ENCODE measurements around the gene B3GALT6. TPM values are rescaled to one million over a fixed set of nuclear protein-coding genes. Genes with fewer than 3 reads are reported as not detected.

Gene B3GALT6
- polyA plus RNA-seq, 1 donor = 19.0 TPM

DNA sequence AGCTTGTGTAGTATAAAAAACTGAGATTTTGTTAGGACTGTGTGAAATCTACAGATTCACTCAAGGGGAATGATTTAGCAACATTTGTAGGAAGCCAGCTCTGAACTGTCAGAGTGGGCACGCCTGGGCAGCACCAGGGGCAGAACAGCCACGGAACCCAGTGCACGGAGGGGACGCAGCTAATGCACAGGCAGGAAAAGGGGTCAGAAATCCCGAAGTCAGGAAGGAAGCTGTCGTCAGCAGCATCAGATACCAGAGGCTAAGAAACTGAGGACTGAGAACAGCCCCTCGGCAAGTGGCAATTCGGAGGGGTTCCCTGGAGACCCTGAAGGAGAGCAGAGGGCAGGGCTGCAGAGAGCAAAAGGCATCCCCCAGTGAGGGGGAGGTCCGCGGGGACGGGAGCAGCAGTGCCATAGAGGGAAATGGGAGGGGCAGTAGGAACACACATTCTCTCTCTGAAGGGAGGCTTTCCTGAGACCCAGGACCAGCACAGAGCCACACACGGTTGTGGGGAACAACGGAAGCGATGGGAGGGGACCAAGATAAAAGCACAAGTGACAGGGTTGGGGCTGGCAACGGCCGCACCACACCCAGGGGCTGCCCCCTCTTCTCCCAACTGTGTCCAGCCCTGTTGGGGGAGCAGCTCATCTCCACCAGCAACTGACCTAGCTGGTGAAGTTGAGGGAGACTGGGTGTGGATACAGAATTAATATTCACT is 29.0 kb downstream of the B3GALT6 start:
- DNase-seq = no peak

DNA sequence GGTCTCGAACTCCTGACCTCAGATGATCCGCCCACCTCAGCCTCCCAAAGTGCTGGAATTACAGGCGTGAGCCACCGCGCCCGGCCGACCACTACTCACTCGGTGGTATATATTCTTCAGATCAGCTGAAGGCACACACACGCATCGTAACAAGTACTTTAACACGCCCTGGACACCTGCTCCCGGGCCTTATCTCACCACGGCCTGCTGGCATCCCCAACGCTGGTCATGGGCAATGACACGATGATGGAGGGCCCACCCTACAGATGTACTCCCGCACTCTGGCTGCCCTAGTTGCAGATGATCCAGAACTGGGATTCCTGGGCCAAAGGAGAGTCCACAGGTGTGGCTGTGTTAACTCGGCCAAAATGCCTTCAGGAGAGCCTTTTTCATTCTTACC is 30.0 kb downstream of the B3GALT6 start:
- no peak for DNase-seq

DNA sequence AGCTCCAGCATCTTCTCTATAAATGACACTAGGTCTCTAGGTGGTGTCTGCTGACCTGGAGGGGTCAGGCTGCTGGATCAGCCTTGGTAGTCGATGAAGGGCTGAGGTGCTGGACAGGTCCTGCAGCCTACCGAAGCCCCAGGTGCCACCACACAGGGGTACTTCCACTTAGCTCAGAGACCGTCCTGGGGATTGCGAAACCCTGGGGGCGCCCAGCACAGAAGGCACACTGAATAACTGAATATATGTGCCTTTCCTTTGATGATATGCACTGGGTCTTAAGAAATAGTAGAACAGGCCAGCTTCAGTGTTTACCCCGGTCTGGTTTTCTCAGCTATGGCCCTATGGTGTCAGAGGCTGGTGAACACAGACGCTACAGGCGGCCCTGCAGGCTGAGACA is 30.7 kb downstream of the B3GALT6 start:
- DNase-seq = no peak

DNA sequence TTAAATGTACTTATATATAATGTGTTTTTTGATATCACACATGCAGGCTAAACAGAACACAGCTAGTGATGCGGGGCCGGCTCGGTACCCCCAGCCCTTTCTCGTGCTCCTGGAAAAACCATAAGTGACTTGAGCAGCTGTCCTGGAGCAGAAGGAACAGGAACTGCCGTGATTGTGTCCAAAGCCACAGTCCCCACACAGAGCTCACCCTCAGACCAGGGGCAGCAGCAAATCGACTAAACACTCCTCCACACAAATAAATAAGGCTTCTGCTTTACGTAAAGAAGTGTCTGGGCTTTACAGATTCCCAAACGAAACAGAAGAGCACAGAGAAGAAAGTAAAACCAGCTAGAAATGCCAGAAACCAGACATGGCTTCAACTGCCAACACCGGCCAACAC is 32.0 kb downstream of the B3GALT6 start:
- no peak for DNase-seq

DNA sequence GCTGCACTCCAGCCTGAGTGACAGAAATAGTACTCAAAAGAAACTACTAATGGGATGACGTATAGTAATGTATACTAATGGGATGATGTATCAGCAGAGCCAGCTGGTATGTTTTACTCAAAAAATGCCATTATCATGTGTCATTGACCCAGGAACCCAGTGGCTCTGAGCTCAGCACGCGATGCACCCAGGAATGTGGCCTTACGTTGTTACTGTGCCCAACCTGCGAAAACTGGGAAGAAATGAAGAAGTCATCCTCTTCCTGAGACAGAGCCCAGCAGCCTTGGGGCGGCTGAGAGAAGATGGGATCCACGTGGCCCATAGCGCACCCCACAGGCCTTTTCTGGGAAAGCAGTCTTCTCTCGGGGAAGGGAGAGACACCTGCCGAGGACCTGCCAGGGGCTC is 32.8 kb downstream of the B3GALT6 start:
- no peak for DNase-seq

DNA sequence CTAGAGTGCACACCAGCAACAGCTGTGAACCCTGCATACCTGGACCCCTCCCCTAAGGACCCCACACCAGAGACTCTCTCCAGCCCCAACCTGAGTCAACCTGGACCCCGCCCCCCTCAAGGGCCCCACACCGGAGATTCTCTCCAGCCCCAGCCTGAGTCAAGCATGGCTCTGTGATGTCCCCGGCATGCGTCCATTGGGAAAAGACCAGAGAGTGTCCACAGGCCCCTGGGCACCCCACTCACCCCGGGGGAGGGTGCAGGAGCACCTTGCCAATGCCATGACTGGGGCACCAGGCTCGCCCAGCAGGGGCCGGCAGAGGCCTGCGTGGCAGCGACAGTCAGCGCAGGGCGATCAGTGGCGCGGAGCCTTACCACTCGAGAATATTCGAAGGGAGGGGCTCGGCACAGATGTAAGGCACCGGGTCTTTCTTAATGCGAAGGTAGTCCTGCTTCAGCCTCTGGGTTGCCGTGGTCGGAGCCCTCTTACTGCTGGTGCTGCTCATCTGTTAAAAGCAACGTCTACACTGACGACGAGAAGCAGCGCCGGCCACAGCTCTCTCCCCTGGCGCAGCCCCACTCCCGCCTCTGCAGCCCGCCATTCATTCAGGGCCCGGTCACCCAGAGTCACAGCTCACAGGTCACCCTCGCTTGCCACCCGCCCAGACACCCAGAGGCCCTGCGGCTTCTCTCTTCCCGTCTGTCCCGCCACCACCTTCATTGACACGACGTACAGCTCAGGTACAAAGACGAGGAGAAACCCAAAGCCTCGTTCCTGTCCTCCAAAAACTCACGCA is 35.6 kb downstream of the B3GALT6 start:
- DNase-seq = no peak

DNA sequence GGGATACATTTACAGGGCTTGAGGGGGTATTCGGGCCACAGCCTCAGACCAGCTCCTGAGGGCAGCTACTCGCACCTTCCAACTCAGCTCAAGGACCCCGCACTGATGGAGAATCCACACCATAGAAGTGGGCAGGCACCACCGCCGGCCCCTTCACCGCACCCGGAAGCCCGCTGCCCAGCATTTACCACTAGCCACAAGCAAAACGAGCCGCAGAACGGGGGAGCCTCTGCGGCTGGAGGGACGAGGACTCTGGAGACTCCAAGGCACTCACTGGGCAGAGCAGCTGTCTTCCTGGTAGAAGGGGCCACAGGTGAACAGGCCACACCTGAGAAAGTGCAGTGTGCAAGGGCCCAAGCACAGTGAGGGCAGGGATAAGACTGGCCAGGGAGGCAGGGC is 36.2 kb downstream of the B3GALT6 start:
- DNase-seq = no peak

DNA sequence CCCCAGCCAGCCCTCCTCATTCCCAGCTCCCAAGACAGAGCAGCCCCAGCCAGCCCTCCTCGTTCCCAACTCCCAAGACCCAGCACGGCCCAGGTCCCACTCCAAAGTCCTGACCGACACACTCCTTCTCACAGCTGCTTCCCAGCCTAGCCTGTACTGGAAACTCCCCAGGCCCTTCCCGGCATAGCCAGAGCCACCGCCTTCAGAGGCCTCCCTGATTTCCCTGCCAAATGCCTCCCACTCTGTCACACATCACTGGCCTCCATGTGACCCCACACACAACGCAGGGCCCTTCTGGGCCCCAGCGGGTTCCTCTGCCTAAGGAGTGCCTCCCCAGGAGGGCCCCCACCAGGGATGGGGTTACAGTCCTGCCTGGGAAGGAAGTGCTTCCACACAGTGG is 38.8 kb downstream of the B3GALT6 start:
- DNase-seq = no peak

DNA sequence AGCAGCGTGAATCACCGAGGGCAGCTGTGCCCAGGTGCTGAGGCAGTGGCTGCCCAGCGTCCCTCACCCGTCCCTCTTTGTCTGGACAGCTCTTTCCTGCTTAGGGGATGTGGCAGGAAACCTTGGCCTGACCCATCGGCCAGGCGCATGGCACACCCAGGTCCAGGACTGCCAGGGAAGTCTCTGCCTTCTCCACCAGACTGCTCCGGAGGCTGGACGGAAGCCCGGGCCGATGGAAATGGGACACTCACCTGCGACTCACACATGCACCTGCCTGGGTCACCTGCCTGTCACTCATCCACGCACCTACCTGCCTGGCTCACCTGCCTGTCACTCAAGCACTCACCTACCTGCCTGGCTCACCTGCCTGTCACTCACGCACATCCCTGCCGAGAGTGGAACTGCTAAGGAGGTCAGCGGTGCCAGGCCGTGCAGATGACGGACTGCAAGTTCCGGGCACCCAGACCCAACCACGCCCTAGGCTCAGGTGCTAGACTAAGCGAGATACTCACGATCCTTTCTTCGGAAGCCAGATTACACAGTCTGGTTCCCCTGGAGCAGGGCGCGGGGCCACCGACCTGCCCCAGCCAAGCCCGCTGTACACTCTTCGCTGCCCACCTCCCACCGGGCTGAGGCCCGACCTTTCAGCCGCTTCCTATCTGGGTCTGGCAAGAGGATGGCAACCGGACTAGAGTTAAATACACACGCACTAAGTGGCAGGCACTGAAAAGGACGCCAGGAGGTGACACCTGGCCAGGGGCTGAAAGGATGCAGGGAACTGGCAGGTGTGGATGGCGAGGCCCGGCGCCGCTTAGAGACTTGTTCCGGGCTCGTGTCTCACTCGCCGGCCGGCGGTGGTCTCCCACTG is 40.5 kb downstream of the B3GALT6 start:
- no peak for DNase-seq

DNA sequence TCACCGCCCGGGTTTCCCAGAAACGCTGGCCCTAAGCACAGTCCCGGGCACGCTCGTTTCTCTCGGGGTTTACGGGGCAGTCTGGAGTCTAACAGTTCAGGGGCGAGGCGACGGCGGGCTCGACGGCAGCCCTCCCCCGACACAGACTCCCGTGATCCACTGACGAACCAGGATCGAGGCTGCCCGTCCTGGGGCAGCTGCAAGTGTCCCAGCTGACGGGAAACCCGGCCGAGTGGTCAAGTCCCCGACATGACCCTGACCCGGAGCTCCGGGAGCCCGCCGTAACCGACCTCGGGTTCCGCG is 41.1 kb downstream of the B3GALT6 start:
- no peak for DNase-seq

DNA sequence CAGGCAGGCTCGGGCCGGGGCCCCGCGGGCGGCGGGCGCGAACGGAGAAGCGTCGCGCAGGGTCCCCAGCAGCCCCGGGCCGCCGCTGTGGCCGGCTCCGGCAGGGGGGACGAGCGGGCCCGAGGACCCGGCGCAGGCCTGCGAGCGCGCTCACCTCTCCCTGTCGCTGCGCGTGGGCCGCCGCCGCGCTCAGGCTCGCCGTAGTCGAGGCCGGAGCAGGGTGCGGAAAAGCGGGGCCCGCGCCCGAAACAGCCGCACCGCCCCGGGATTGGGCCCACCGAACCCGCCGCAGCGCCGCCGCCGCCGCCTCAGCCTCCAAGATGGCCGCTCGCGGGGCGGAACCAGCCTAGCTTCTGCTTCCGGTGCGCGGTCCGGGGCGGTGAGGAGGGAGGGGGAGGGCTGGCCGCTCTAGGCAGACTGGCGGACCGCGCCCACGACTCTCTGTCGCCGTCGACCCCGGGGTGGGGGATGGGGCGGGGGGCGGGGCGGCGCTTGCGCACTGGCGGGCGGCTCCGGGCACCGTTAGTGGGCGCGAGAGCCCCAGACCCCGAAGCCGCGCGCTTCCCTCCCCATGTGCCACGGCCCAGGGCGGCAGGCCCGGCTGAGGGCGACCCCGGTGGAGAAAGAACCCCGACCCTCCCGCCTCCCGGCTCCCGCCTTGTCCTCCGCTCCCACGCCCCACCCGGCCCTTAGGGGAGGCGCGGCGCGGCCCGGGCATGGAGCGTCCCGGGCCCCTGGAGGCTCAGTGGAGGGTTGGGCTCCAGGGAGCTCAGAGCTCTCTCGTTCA is 41.7 kb downstream of the B3GALT6 start, which contains the start of gene UBE2J2:
Gene UBE2J2 (minus strand): TSS at position 343 of the 787 bp plus-strand sequence. CDS start 5,862 bp downstream, outside the sequence.
- DNase-seq = peak; percentile 84

DNA sequence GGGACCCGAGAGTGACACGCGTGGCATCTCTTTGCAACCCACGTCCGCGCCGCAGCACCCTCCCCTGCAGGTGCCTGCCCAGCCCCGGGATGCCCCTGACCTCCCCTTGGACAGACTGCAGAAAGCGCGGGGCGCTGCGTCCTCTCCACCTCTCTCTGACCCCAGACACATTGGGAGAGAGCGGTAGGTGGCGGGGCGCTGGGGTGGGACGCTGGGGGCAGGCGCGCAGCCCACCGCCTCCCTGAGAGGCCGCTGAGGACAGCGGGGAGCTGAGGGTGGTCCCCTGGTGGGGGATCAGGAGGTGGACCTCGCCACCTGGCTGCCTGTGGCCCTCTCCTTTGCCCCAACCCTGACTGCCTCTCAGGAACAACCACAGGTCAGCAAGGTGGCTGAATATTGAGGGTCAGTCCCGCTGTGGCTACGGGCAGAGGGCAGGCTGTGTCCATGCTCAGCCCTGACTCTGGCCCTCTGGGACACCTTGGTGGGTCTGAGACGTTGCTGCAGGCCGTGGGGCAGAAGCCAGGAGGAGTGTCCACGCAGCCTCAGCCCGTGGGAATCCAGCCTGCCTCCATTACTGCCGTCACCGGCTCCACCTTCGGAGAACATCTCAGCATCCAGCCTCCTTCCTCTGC is 42.4 kb downstream of the B3GALT6 start:
- DNase-seq = no peak

DNA sequence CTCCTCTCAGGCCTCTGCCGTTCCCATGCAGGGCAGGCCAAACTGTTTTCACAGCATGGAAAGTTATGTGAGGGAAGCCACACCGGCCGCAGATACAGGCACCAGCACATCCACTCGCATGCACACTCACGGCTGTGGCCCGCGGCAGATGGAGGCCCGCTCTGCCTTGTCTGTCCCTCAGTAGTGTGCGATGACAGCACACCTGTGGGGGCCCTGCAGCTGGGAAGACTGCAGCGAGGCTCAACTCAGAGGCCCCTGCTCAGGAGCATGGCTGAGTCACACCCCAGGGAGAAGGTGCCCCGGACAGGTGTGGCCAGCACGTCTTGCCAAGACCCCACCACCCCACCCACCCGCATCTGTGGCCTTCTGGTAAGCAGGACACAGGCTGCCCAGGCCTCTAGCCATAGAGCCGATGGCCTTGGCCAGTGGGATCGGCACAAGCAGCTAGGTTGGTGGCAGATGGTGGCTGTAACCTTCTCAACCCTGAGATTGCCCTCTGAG is 42.9 kb downstream of the B3GALT6 start:
- DNase-seq = no peak

DNA sequence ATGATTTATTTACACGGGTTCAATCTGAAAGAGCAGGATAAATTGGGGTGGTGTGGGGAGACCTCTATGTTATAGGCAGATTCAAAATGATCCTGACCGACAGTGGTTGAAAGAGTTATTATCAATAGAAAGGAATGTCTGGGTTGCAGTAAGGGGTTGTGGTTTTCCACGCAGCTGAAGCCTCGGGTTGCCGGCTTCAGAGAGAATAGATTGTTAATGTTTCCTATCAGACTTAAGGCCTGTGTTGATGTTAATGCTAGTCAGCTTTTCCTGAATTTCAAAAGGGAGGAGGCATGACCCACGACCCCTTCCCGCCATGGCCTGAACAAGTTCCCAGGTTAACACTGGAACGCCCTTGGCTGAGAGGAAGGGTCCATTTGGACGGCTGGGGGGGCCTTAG is 43.8 kb downstream of the B3GALT6 start:
- DNase-seq = no peak

DNA sequence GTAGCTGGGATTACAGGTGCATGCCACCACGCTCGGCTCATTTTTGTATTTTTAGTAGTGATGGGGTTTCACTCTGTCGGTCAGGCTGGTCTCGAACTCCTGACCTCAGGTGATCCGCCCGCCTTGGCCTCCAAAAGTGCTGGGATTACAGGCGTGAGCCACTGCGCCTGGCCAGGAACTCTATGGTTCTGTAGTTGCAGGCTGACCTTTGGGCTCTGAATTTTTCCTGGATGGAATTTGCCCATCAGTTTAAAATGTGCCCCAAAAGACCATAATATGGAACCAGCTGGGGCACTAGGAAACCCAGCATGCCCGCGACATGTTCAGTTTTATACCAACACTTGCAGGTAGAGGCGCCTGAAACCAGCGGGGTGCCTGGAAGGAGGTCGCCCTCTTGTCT is 46.6 kb downstream of the B3GALT6 start:
- DNase-seq = no peak

DNA sequence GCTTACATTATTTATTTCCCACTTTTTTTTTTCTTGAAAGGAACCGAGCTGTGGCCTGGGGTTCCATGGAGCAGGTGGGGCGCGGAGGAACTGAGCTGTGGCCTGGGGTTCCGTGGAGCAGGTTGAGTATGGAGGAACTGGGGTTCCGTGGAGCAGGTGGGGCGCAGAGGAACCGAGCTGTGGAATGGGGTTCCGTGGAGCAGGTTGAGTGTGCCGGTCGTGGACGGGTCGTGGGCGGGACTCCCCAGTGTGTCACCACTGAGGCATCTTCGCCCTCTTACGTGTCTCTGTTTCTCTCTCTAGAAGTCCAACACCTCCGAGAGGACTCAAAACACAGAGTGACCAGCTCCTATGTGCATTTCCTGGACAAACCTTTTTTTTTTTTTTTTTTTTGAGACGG is 47.0 kb downstream of the B3GALT6 start:
- no peak for DNase-seq

DNA sequence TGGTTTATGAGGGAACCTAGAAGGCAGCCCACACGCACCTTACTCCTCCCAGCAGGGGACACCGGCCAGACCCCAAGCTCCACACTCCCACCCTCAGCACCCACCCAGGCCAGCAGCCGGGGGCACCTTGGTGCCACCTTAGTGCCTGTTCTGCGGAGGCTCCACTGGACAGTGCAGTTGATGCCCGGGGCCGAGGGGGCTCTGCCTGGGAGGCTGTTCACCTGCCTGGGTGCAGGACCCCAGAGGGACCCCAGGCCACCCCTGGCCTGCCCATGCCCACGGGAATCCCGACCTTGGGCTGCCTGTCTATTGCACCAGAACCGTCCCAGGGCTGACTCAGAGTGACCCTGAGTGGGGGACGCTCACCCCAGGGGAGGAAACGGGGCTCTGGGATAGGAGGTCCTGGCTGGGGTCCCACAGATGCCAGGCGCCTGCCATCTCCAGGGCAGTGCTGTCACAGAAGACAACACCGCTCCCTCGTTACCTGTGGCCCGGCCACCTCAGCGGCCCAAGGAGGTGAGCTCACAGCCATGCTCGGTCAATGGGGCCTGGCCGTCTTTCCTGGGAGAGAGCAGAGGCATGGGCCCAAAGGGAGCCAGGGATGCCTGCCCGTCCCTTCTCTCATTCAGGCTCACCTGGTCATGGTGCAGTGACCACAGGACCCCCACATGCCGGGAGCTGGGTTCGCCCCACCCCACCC is 48.9 kb downstream of the B3GALT6 start:
- DNase-seq = no peak

DNA sequence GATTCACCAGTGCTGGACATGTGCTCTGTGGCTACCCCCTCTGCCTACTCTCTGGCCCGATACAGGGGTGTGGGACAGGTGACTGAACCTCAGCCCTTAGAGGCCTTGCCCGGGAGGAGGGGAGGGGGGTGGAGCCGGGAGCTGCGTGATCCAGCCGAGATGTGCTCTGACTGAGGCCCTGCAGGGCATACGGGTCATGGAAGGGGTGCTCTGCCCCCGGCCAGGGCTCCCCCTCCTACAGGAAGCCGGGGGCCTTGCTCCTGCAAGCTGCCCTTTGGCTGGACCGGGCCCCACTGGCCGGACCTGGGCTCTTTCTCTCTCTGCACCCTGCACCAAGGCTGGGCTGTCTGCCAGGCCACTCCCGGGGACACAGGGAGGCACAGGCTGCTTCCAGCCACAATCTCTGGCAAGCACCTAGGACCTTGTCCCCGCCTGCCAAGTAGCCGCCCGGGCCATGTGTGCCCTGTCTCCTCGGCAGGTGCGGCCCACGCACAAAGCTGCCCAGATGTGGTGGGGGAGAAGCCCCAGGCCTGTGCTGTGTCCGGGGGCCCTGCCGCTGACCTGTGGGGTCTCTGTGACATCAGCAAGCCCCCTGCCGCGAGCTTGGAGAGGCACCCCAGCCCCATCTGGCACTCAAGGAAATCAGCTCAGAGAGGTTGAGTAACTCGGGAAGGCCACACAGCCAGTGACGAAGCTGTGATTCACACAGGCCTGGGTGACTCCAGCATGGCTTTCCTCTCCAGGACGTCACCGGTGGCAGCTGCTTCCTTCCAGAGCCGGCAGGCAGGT is 49.7 kb downstream of the B3GALT6 start:
- no peak for DNase-seq

DNA sequence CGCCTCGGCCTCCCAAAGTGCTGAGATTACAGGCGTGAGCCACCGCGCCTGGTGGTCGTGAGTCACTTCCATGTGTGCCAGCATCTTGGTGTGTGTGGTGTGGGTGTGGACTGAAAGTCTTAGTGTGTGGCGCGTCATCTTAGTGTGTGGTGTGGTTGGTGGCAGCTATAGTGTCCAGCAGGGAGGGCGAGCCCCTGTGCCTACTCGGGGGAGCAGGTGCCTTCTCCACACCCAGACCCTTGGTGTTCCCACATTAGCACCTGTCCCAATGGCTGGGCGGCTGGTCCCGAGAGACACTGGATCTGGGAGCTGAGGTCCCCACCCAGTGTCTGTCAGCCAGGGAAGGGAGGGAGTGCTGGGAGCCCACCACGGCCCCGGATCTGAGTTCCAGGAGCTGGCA is 51.0 kb downstream of the B3GALT6 start:
- DNase-seq = no peak

DNA sequence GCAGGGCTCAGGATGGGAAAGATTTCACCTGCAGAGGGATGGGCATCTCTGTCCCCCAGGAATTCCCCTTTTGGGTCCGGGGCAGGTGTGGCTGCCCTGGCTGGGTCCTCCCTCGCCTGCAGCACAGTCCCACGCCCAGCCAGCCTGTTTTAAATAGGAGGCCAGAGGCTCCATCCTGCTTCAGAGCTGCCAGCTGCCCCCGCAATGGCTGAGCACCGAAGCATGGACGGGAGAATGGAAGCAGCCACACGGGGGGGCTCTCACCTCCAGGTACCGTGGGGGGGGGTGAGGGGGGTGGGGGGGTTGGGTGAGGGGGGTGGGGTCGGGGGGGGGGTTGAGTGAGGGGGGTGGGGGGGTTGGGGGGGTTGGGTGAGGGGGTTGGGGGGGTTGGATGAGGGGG is 51.8 kb downstream of the B3GALT6 start:
- no peak for DNase-seq
